Erythroblast (primary cell): ENCODE data around the gene USP2.

Source experiments
- GATA1 ChIP-seq: IDR thresholded peaks from 2 replicates; pipeline ENCODE4 v1.6.1; 2011; ENCODE audit warnings: low read depth, mild to moderate bottlenecking, control low read depth, low read length, moderate library complexity
- POLR2A ChIP-seq: IDR thresholded peaks from 2 replicates; pipeline ENCODE4 v1.6.1; 2011; ENCODE audit warnings: mild to moderate bottlenecking, low read length

DNA sequence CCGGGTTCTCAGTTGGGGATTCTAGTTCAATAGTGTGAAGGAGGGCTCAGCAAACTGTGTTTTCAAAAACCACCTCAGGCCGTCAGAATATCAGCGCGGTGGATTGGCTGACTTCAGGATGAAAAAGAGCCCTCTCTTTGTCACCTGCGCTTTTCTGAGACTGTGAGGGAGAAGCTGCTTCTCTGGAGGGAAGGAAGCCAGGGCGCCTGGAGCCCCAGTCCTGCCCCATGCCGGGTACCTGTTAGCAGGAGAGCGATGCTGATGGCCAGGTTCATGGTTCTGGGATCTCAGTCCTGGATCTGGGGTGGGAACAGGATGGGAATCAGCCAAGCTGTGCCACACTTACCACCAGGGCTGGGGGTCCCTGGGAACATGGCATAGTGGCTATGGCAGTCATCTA, 39.1 kb upstream of the USP2 start:
- TF ChIP-seq POLR2A (no peak), GATA1 (no peak)
